Stimulated activated CD4-positive, alpha-beta T cell treated with anti-CD3 and anti-CD28 coated beads, TNF-alpha, amount 100 ng/mL, for 48 hours (primary cell): Measurements from ENCODE around the gene KRT27.
"Not testable (repeated sequence)": the region's sequence is repeated elsewhere in the genome, so short reads cannot be mapped to it uniquely, and the experiment has no call there.

Source experiments
- DNase-seq, 3 donors: peaks; one replicate each; pipeline ENCODE4 v3.0.0-alpha.2; 2020; ENCODE audit warnings: low read depth in 3 of 3

Gene KRT27

GRCh38 chr17:40755231-40755630 is 27.1 kb downstream of the KRT27 start, which contains the start of gene KRT25:
TSS of gene KRT25 (minus strand) at chr17:40755331. CDS start at chr17:40755271, 60 bp downstream.
- no peak for DNase-seq

GRCh38 chr17:40753804-40754203 is 28.5 kb downstream of the KRT27 start:
- DNase-seq: no peak

- no peak for DNase-seq
These were observed 31.3 kb downstream of the KRT27 start for GRCh38 chr17:40751065-40751464.

- no peak for DNase-seq
These were observed 32.0 kb downstream of the KRT27 start for GRCh38 chr17:40750391-40750790.

GRCh38 chr17:40748666-40749065 is 33.7 kb downstream of the KRT27 start:
- DNase-seq: not testable (repeated sequence)

GRCh38 chr17:40738553-40738952 is 43.8 kb downstream of the KRT27 start:
- no peak for DNase-seq

GRCh38 chr17:40735016-40735415 is 47.3 kb downstream of the KRT27 start:
- no peak for DNase-seq

- no peak for DNase-seq
These were observed 48.3 kb downstream of the KRT27 start for GRCh38 chr17:40734018-40734417.

- DNase-seq: no peak
These were observed 51.4 kb downstream of the KRT27 start for GRCh38 chr17:40730970-40731369.

GRCh38 chr17:40727447-40728231 is 54.7 kb downstream of the KRT27 start:
- DNase-seq: no peak

- DNase-seq: no peak
These were observed 55.4 kb downstream of the KRT27 start for GRCh38 chr17:40726919-40727318.
